ENCODE data around the gene KIF6. TPM values are rescaled to one million over a fixed set of nuclear protein-coding genes. Genes with fewer than 3 reads are reported as not detected.

Gene KIF6
- total and polyA plus RNA-seq, 2 donors (not counting 1 experiment from before 2014, with no cell fraction given): not detected

DNA sequence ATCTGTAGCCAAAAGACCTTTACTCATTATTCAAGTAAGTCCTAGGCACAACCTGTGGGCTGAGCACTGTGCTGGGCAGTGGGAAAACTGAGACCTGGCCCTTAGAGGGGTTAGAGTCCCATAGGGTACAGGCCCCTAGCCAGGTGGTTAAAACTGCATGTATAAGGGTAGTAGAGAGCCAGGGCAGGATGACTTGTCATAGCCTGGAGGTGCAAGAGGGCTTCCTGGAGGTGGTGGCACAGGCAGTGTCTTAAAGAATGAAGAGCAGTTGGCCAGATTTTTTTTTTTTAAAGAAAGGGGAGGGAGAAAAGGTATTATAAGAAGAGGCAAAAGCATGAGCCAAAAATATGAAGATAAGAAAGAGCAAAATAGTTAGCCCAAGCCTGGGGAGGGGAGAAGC lies 226.2 kb downstream of the KIF6 start:
- TF ChIP-seq CTCF (IDR thresholded peaks at IDR 0.05) (no peak), EZH2 (IDR thresholded peaks at IDR 0.05; ENCODE audit: borderline replicate concordance, insufficient read depth, low read depth, low read length, poor library complexity, severe bottlenecking) (no peak)
- ChIA-PET CTCF (no interaction called here), POLR2A (no interaction called here)
- Histone ChIP-seq H3K4me2 (replicated peaks; ENCODE audit: low read depth, low read length, poor library complexity, severe bottlenecking) (no peak overlapping the region), H3K27ac (ENCODE audit: low read length in 2 of 2) (no peak overlapping the region), H4K20me1 (ENCODE audit: control insufficient read depth, insufficient read depth, low read length, poor library complexity, severe bottlenecking) (no peaks in the 10 kb centered on the region), H3K79me2 (ENCODE audit: control insufficient read depth, insufficient read depth, low read length) (no peaks in the 10 kb centered on the region), H3K4me1 (ENCODE audit: control insufficient read depth in 2 of 2, insufficient read depth in 2 of 2, low read length in 2 of 2) (no peaks in the 10 kb centered on the region), H3K4me3 (ENCODE audit: control extremely low read depth in 1 of 5, extremely low read depth in 1 of 5, insufficient read depth in 1 of 5, low read depth in 2 of 5, low read length in 4 of 5) (no peak overlapping the region), H3K27me3 (replicated peaks in 1 of 4; ENCODE audit: control extremely low read depth in 1 of 4, control insufficient read depth in 3 of 4, insufficient read depth in 4 of 4, low read length in 3 of 4) (peaks cover 0 to 14% (median 2%) of the 10 kb centered on the region in 4 experiments), H3K9ac (ENCODE audit: low read length) (no peak overlapping the region), H2AFZ (ENCODE audit: insufficient read depth, low read depth, low read length, poor library complexity, severe bottlenecking) (no peak overlapping the region), H3K9me3 (ENCODE audit: control extremely low read depth in 1 of 3, control insufficient read depth in 2 of 3, insufficient read depth in 1 of 3, low read length in 2 of 3) (peaks cover 0 to 12% (median 10%) of the 10 kb centered on the region in 3 donors), H3K36me3 (replicated peaks in 1 of 2; ENCODE audit: control extremely low read depth in 1 of 2, control insufficient read depth in 1 of 2, extremely low read depth in 1 of 2, insufficient read depth in 2 of 2, low read length in 1 of 2) (no peaks in the 10 kb centered on the region)
- DNase-seq (no peak), ATAC-seq (ENCODE audit: low read depth) (no peak)
- intact Hi-C loops (cut with micrococcal nuclease): no loop called here
- no peaks in the 10 kb centered on the region for H3K4me1 Mint-ChIP-seq
- H3K9me3 Mint-ChIP-seq (ENCODE audit: insufficient read depth): peaks cover 21% of the 10 kb centered on the region
- H3K27ac Mint-ChIP-seq: no peak overlapping the region
- no peak overlapping the region for H3K4me3 Mint-ChIP-seq
- peaks cover 10% of the 10 kb centered on the region for H3K27me3 Mint-ChIP-seq

- Mint-ChIP-seq H3K9me3 (ENCODE audit: insufficient read depth) (peaks cover 17% of the 10 kb centered on the region), H3K27ac (no peak overlapping the region), H3K27me3 (peaks cover 13% of the 10 kb centered on the region), H3K4me3 (no peak overlapping the region), H3K4me1 (no peaks in the 10 kb centered on the region)
- ChIA-PET POLR2A (no interaction called here), CTCF (no interaction called here)
- DNase-seq: no peak
- intact Hi-C loops (cut with micrococcal nuclease): no loop called here
- TF ChIP-seq EZH2 (IDR thresholded peaks at IDR 0.05; ENCODE audit: borderline replicate concordance, insufficient read depth, low read depth, low read length, poor library complexity, severe bottlenecking) (no peak), CTCF (IDR thresholded peaks at IDR 0.05) (no peak)
- Histone ChIP-seq H3K4me3 (ENCODE audit: control extremely low read depth in 1 of 5, extremely low read depth in 1 of 5, insufficient read depth in 1 of 5, low read depth in 2 of 5, low read length in 4 of 5) (no peak overlapping the region), H3K9me3 (ENCODE audit: control extremely low read depth in 1 of 3, control insufficient read depth in 2 of 3, insufficient read depth in 1 of 3, low read length in 2 of 3) (peaks cover 0 to 12% (median 10%) of the 10 kb centered on the region in 3 donors), H3K36me3 (replicated peaks in 1 of 2; ENCODE audit: control extremely low read depth in 1 of 2, control insufficient read depth in 1 of 2, extremely low read depth in 1 of 2, insufficient read depth in 2 of 2, low read length in 1 of 2) (no peaks in the 10 kb centered on the region), H3K9ac (ENCODE audit: low read length) (no peak overlapping the region), H3K4me2 (replicated peaks; ENCODE audit: low read depth, low read length, poor library complexity, severe bottlenecking) (no peak overlapping the region), H3K79me2 (ENCODE audit: control insufficient read depth, insufficient read depth, low read length) (no peaks in the 10 kb centered on the region), H2AFZ (ENCODE audit: insufficient read depth, low read depth, low read length, poor library complexity, severe bottlenecking) (no peak overlapping the region), H3K27me3 (replicated peaks in 1 of 4; ENCODE audit: control extremely low read depth in 1 of 4, control insufficient read depth in 3 of 4, insufficient read depth in 4 of 4, low read length in 3 of 4) (peaks cover 0 to 14% (median 2%) of the 10 kb centered on the region in 4 experiments), H3K27ac (ENCODE audit: low read length in 2 of 2) (no peak overlapping the region), H3K4me1 (ENCODE audit: control insufficient read depth in 2 of 2, insufficient read depth in 2 of 2, low read length in 2 of 2) (no peaks in the 10 kb centered on the region), H4K20me1 (ENCODE audit: control insufficient read depth, insufficient read depth, low read length, poor library complexity, severe bottlenecking) (no peaks in the 10 kb centered on the region)
- no peak for ATAC-seq (ENCODE audit: low read depth)
- no CpG with 5 or more reads among the region's 2 CpGs for WGBS (ENCODE audit: insufficient coverage)
Measured at GRCh38 chr6:39498096-39498495, 227.1 kb downstream of the KIF6 start.

Data from B cell (primary cell).